Aorta (tissue), 5 donors: Measurements from ENCODE around the gene NUP210. TPM values are rescaled to one million over a fixed set of nuclear protein-coding genes. Genes with fewer than 3 reads are reported as not detected.

ENCODE experiments used
- ATAC-seq: fragments of 200-7000 bp; cut with Tn5 transposase; one replicate; pipeline ENCODE4 v1.9.1; 2022; ENCODE audit warnings: moderate library complexity; ENCODE audit not compliant: low FRiP score
- DNase-seq, 2 donors: peaks; one replicate each; pipeline ENCODE4 v3.0.0-alpha.2; 2020
- H3K27ac ChIP-seq, 2 donors: one replicate each; pipeline ENCODE4 v1.5.1; 2013; ENCODE audit warnings: low read length in 2 of 2, mild to moderate bottlenecking in 2 of 2, moderate library complexity in 2 of 2, control low read depth in 1 of 2, inconsistent platforms in 1 of 2, low read depth in 1 of 2
- H3K27me3 ChIP-seq, 2 donors: one replicate each; pipeline ENCODE4 v1.6.1; 2013; ENCODE audit warnings: control low read depth in 1 of 2, low read length in 1 of 2, mild to moderate bottlenecking in 1 of 2, moderate library complexity in 1 of 2; ENCODE audit not compliant: insufficient read depth in 2 of 2, control insufficient read depth in 1 of 2
- H3K36me3 ChIP-seq, 2 donors: one replicate each; pipeline ENCODE4 v1.6.1; 2013; ENCODE audit warnings: control low read depth in 1 of 2, low read length in 1 of 2, mild to moderate bottlenecking in 1 of 2; ENCODE audit not compliant: insufficient read depth in 2 of 2, control insufficient read depth in 1 of 2
- H3K4me1 ChIP-seq, 2 donors: one replicate each; pipeline ENCODE4 v1.6.1; 2013; ENCODE audit warnings: low read length in 2 of 2, control low read depth in 1 of 2, mild to moderate bottlenecking in 1 of 2, moderate library complexity in 1 of 2; ENCODE audit not compliant: insufficient read depth in 2 of 2, control insufficient read depth in 1 of 2
- H3K4me3 ChIP-seq, 2 donors: one replicate each; pipeline ENCODE4 v1.5.1; 2013; ENCODE audit warnings: low read length in 2 of 2, control low read depth in 1 of 2, mild to moderate bottlenecking in 1 of 2
- H3K9me3 ChIP-seq: one replicate; pipeline ENCODE4 v1.6.1; 2013; ENCODE audit warnings: mild to moderate bottlenecking, low read length; ENCODE audit not compliant: control insufficient read depth
- WGBS, 2 donors: extraction: QIAGEN DNeasy Blood & Tissue Kit; methylation state at CpG; one replicate each; pipeline ENCODE4 v1.1.7; 2013; 5-methylcytosine and 5-hydroxymethylcytosine counted together
- intact Hi-C, 2 donors: fragments of 100-400 bp; cut with DNase I; formaldehyde crosslinking; loops; one replicate each; pipeline versions ENCODE4 v1.14.2 to v1.15.0; 2022
- polyA plus RNA-seq, 2 donors: library from polyadenylated mRNA; stranded (reverse); fragments of 200-250 nt; gene quantifications; one replicate each; pipeline ENCODE4 v1.2.3, GENCODE V29; 2013
- total RNA-seq, 2 donors: library from RNA; stranded (reverse); fragmentation: NEBNext Ultra II Directional; extraction: Animal tissue kit (Norgen Biotek cat#: 25700); gene quantifications; one replicate each; pipeline ENCODE4 v1.2.1, GENCODE V29; 2021
- donor health status: healthy with polysubstance abuse.
- donor health status: Bipolar disorder and iron deficiency.
- donor health status: DM: no; HTN: no; CAD: no.
- donor health status: DM: no; HTN: no; CAD: no.
- donor health status: DM: yes; HTN: yes; CAD: no.

NUP210 gene
- total and polyA plus RNA-seq, 4 donors: 0.49 to 4.8 (median 1.7) TPM

GRCh38 chr3:13404626-13405452 is 15.3 kb downstream of the NUP210 start:
- Histone ChIP-seq H3K27me3 (no peaks in the 10 kb centered on the region), H3K4me1 (no peaks in the 10 kb centered on the region), H3K4me3 (no peak overlapping the region), H3K9me3 (peaks cover 6% of the 10 kb centered on the region), H3K27ac (no peak overlapping the region), H3K36me3 (no peaks in the 10 kb centered on the region)
- DNase-seq: no peak
- intact Hi-C loops: no loop called here
- 81% methylated on average over 9 of the region's 9 CpGs for WGBS, 2 donors
- no peak for ATAC-seq

DNA sequence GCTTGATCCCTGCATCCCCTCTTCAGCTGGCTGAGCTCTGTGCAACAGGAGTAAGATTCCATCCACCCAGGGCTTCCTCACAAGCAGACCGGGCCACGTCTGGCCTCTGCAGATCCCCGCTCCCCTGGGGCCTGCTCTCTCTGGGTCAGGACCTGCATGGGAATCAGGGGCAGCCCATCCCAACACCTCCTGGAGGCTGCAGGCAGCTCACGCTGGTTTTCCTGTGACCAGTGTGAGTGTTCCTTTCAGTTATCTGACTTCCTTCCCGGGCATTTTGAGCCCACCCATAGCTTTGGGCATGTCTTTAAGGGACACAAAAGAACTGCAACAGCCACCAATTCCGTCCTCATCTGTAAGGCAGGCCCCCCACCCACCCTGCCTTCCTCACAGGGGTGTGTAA is 16.3 kb downstream of the NUP210 start:
- DNase-seq (no peak), ATAC-seq (no peak)
- Histone ChIP-seq H3K9me3 (peaks cover 4% of the 10 kb centered on the region), H3K27ac (no peak overlapping the region), H3K4me1 (no peaks in the 10 kb centered on the region), H3K36me3 (no peaks in the 10 kb centered on the region), H3K27me3 (no peaks in the 10 kb centered on the region), H3K4me3 (no peak overlapping the region)
- intact Hi-C loops: no loop called here
- 69 to 76% methylated on average over 6 of the region's 6 CpGs for WGBS, 2 donors

DNA sequence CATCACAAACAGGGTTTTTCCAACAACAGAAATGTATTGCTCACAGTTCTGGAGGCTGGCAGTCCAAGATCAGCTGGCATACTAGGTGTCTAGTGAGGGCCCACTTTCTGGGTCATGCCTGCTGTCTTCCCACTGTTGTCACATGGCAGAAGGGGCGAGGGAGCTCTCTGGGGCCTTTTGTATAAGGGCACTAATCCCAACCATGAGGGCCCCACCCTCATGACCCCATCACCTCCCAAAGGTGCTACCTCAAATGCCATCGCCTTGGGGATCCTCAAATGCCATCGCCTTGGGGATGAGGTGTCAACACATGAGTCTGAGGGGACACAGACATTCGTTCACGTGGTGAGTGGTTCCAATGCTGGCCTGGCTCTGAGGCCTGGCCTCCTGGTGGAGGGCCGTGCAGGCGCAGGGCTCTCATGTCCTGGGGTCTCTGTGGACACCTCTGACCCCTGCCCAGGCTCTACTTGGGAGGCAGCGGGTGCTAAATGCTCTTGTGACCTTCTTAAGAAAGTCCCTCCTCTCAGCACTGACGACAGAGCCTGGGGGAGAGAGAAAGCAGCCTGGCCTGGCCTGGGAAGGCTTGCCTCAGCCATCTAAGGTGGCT is 16.8 kb downstream of the NUP210 start:
- no peaks in the 10 kb centered on the region for H3K27me3 ChIP-seq
- intact Hi-C loops: no loop called here
- H3K9me3 ChIP-seq: peaks cover 4% of the 10 kb centered on the region
- no peaks in the 10 kb centered on the region for H3K4me1 ChIP-seq
- H3K4me3 ChIP-seq: no peak overlapping the region
- H3K27ac ChIP-seq: no peak overlapping the region
- H3K36me3 ChIP-seq: no peaks in the 10 kb centered on the region
- ATAC-seq: no peak
- 94 to 96% methylated on average over 9 of the region's 9 CpGs for WGBS, 2 donors
- no peak for DNase-seq

GRCh38 chr3:13401149-13401548 is 19.0 kb downstream of the NUP210 start:
- no peak for ATAC-seq

DNA sequence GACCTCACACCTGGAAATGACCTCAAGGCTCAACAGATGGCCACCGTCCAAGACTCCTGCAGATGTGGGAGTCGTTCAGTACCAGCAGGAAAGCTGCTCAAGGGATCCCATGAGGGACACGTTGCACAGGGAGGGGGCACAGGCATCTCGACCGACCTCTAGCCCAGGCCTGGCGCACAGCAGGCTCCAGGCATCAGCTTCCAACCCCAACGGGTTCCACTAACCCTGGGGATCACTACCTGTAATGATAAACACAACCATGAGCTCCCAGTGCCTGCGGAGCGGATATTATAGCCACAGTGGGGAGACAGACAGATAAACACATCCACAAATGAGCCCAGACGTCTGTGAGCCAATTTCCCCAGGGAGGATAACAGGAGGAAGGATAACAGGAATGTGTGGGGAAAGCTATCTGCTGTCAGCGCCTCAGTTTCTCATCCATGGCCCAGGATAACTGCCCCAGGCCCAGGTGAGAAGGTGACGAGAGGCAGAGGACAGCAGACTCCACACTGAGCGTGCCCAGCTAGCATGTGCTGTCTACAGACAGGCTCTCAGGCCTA is 19.9 kb downstream of the NUP210 start:
- Histone ChIP-seq H3K36me3 (no peaks in the 10 kb centered on the region), H3K4me3 (no peak overlapping the region), H3K27me3 (no peaks in the 10 kb centered on the region), H3K27ac (no peak overlapping the region), H3K9me3 (no peaks in the 10 kb centered on the region), H3K4me1 (no peaks in the 10 kb centered on the region)
- no peak for ATAC-seq
- WGBS, 2 donors: 84% methylated on average over 12 to 13 of the region's 13 CpGs
- intact Hi-C loops: no loop called here
- DNase-seq: no peak

More at GRCh38 chr3:13401149-13401548, 19.0 kb downstream of the NUP210 start:
- H3K9me3 ChIP-seq: no peaks in the 10 kb centered on the region
- no peaks in the 10 kb centered on the region for H3K4me1 ChIP-seq
- H3K27me3 ChIP-seq: no peaks in the 10 kb centered on the region
- H3K4me3 ChIP-seq: no peak overlapping the region
- H3K36me3 ChIP-seq: no peaks in the 10 kb centered on the region
- WGBS, 2 donors: 93 to 94% methylated on average over 10 to 11 of the region's 11 CpGs
- no peak overlapping the region for H3K27ac ChIP-seq
- DNase-seq: no peak
- intact Hi-C loops: no loop called here

DNA sequence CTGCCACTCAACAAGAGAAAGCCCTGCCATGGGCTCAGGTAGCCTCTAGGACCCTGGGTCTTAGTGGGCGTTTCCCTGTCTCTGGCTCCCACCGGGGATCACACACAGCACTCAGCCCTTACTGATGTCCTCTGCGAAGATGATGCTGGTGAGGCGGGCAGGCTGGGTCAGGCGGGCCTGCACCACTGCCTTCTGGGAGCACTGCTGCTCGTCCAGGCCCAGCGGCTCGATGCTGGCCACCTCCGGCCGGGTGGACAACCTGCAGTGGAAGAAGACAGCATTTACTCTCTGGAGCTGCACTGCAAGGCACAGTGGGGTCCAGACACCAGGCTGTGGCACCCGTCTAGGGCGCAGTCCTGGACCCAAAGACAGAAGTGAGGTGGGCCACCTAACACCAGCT is 20.5 kb downstream of the NUP210 start:
- DNase-seq (no peak), ATAC-seq (no peak)
- Histone ChIP-seq H3K4me1 (no peaks in the 10 kb centered on the region), H3K27ac (no peak overlapping the region), H3K9me3 (no peaks in the 10 kb centered on the region), H3K27me3 (no peaks in the 10 kb centered on the region), H3K4me3 (no peak overlapping the region), H3K36me3 (no peaks in the 10 kb centered on the region)
- intact Hi-C loops: no loop called here
- 93 to 97% methylated on average over 12 of the region's 12 CpGs for WGBS, 2 donors

- H3K4me1 ChIP-seq: no peaks in the 10 kb centered on the region
- H3K36me3 ChIP-seq: no peaks in the 10 kb centered on the region
- no peaks in the 10 kb centered on the region for H3K27me3 ChIP-seq
- DNase-seq (no peak), ATAC-seq (no peak)
- H3K4me3 ChIP-seq: no peak overlapping the region
- H3K27ac ChIP-seq: no peak overlapping the region
- intact Hi-C loops: no loop called here
- WGBS, 2 donors: 93 to 97% methylated on average over 7 to 8 of the region's 8 CpGs
- no peaks in the 10 kb centered on the region for H3K9me3 ChIP-seq
These were observed 22.8 kb downstream of the NUP210 start for GRCh38 chr3:13397316-13397715.

DNA sequence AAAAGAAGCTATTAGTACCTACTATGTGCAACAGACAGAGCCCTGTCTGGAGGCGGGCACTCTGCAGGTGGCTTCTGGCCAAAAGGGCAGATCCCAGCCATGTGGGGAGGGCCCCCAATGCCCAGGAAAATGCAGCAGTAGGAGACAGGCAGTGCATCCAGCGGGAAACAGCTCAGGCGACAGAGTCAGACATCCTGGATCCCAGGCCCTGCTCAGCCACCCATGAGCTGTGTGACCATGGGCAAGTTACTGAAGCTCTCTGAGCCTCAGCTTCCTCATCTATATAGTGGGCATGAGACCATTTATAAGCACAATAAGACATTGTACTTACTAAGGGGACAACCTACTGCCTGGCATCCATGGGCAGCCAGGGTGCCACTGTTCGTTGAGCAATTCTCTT is 25.8 kb downstream of the NUP210 start:
- no peaks in the 10 kb centered on the region for H3K9me3 ChIP-seq
- no peaks in the 10 kb centered on the region for H3K4me1 ChIP-seq
- no peak for DNase-seq
- no peak overlapping the region for H3K4me3 ChIP-seq
- ATAC-seq: no peak
- H3K27me3 ChIP-seq: no peaks in the 10 kb centered on the region
- H3K27ac ChIP-seq: no peak overlapping the region
- 74 to 97% methylated on average over 4 of the region's 4 CpGs for WGBS, 2 donors
- intact Hi-C loops: no loop called here
- no peaks in the 10 kb centered on the region for H3K36me3 ChIP-seq
